HepG2 (cell line): ENCODE data around the gene TP53. TPM values are rescaled to one million over a fixed set of nuclear protein-coding genes. Genes with fewer than 3 reads are reported as not detected.

Experiments
- CEBPB ChIP-seq: IDR thresholded peaks from 2 replicates; pipeline ENCODE4 v1.6.1; 2011; ENCODE audit warnings: low read depth, low read length, improper control_type of control experiment, borderline replicate concordance
- CENPBD1 ChIP-seq: sonication (generic); formaldehyde crosslinking; IDR thresholded peaks from 2 replicates; pipeline ENCODE4 v1.8.0; 2022; ENCODE audit warnings: missing genetic modification reagents, low read depth, mild to moderate bottlenecking, borderline replicate concordance
- CENPX ChIP-seq: sonication (generic); formaldehyde crosslinking; IDR thresholded peaks from 2 replicates; pipeline ENCODE4 v1.9.0; 2021; ENCODE audit warnings: mild to moderate bottlenecking, missing genetic modification reagents, moderate library complexity
- FOSL2 ChIP-seq: sonication (generic); formaldehyde crosslinking; IDR thresholded peaks from 2 replicates; pipeline ENCODE4 v1.4.0; 2020; ENCODE audit warnings: missing genetic modification reagents
- GABPA ChIP-seq, 2 experiments: IDR thresholded peaks; 2 replicates each; pipeline ENCODE4 v1.6.1; 2011 to 2016; ENCODE audit warnings: low read depth in 2 of 2, low read length in 1 of 2, missing biosample characterization in 1 of 2, missing genetic modification characterization in 1 of 2
- HDAC6 ChIP-seq: fragments of 200-600 bp; sonication (generic); IDR thresholded peaks from 2 replicates; pipeline ENCODE4 v1.7.0; 2017; ENCODE audit warnings: mild to moderate bottlenecking, antibody characterized with exemption, low read length, low read depth
- KLF15 ChIP-seq: sonication (generic); formaldehyde crosslinking; IDR thresholded peaks from 2 replicates; pipeline ENCODE4 v1.8.1; 2023; ENCODE audit warnings: borderline replicate concordance, mild to moderate bottlenecking, inconsistent platforms, missing genetic modification reagents, mixed read lengths
- SAFB2 ChIP-seq: sonication (generic); formaldehyde crosslinking; IDR thresholded peaks from 2 replicates; pipeline ENCODE4 v1.5.1; 2020; ENCODE audit warnings: missing genetic modification reagents, low read depth, mild to moderate bottlenecking, borderline replicate concordance
- TCF12 ChIP-seq, 2 experiments: fragments of 450-650 bp in 1 of 2; sonication (generic) in 1 of 2; formaldehyde crosslinking in 1 of 2; IDR thresholded peaks; 2 replicates each; pipeline versions ENCODE4 v1.6.1 to v1.8.0; 2017 to 2022; ENCODE audit warnings: antibody characterized with exemption in 1 of 2, mild to moderate bottlenecking in 1 of 2, missing genetic modification reagents in 1 of 2, moderate library complexity in 1 of 2
- ZBTB21 ChIP-seq: sonication (generic); formaldehyde crosslinking; IDR thresholded peaks from 2 replicates; pipeline ENCODE4 v1.4.0; 2020; ENCODE audit warnings: missing genetic modification reagents
- ZFP37 ChIP-seq: sonication (generic); formaldehyde crosslinking; IDR thresholded peaks from 2 replicates; pipeline ENCODE4 v1.4.0; 2020; ENCODE audit warnings: missing genetic modification reagents, borderline replicate concordance
- ZNF224 ChIP-seq: sonication (generic); formaldehyde crosslinking; IDR thresholded peaks from 2 replicates; pipeline ENCODE4 v1.5.0; 2020; ENCODE audit warnings: mild to moderate bottlenecking, missing genetic modification reagents
- ZNF382 ChIP-seq: sonication (generic); formaldehyde crosslinking; IDR thresholded peaks from 2 replicates; pipeline ENCODE4 v1.5.0; 2020; ENCODE audit warnings: missing genetic modification reagents, mild to moderate bottlenecking, borderline replicate concordance
- ZNF512B ChIP-seq: sonication (generic); formaldehyde crosslinking; IDR thresholded peaks from 2 replicates; pipeline ENCODE4 v1.5.1; 2020; ENCODE audit warnings: missing genetic modification reagents, mild to moderate bottlenecking, borderline replicate concordance
- ZNF513 ChIP-seq: sonication (generic); formaldehyde crosslinking; conservative IDR thresholded peaks from 2 replicates; pipeline ENCODE4 v1.5.0; 2020; ENCODE audit warnings: missing genetic modification reagents
- polyA plus RNA-seq, 8 experiments: library from polyadenylated mRNA; depleted of rRNA in 3 of 8; stranded (reverse) in 7 of 8; unstranded in 1 of 8; fragments of >200 nt; fragmentation: Illumina TruSeq in 4 of 8; extraction: Trizol in 4 of 8; gene quantifications; 2 replicates each; pipeline versions ENCODE4 v1.2.1 to v1.2.3, GENCODE V29; 2011 to 2016; ENCODE audit warnings: low read depth in 4 of 8, missing spikeins in 1 of 8, mixed read lengths in 1 of 8; ENCODE audit not compliant: insufficient read depth in 1 of 8
- total RNA-seq, 5 experiments: library from RNA; depleted of rRNA; stranded (reverse); fragments of >200 nt; fragmentation: Illumina TruSeq; extraction: Trizol; gene quantifications; 2 replicates each; pipeline ENCODE4 v1.2.3, GENCODE V29; 2016; ENCODE audit warnings: low read depth in 1 of 5
- TF ChIP-seq, protein P1 (sequence below): sonication (generic); formaldehyde crosslinking; IDR thresholded peaks from 2 replicates; pipeline ENCODE4 v1.4.0; 2020; ENCODE audit warnings: missing genetic modification reagents, mild to moderate bottlenecking, borderline replicate concordance
- TF ChIP-seq, protein P2 (sequence below): sonication (generic); formaldehyde crosslinking; IDR thresholded peaks from 2 replicates; pipeline ENCODE4 v1.4.0; 2020; ENCODE audit warnings: missing genetic modification reagents

TP53 gene
- total and polyA plus RNA-seq, 2 of the 13 experiments (the other 11 are each of a cell fraction or from before 2014, with no cell fraction given): 17.1 to 29.9 TPM

DNA sequence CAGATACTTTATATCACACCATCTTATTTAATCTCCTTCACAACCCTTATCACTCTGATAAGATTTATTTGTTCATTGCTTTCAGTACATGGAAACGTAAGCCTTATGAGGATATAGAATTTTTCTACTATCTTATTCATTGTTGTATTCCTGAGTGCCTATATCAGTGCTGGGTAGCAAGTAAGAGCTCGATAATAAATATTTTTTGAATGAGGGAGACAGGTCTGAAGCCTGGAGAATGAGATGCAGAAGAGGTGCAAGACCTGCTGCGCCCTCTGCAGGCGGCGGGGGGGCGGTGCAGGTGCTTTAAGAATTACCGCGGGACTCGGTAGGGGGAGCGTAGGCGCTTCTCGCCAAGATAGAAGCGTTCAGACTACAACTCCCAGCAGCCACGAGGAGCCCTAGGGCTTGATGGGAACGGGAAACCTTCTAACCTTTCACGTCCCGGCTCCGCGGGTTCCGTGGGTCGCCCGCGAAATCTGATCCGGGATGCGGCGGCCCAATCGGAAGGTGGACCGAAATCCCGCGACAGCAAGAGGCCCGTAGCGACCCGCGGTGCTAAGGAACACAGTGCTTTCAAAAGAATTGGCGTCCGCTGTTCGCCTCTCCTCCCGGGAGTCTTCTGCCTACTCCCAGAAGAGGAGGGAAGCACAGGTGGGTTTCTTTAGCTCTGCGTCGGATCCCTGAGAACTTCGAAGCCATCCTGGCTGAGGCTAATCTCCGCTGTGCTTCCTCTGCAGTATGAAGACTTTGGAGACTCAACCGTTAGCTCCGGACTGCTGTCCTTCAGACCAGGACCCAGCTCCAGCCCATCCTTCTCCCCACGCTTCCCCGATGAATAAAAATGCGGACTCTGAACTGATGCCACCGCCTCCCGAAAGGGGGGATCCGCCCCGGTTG is 868 bp upstream of the TP53 start, which contains the start of gene WRAP53 (continued):
- TF ChIP-seq GABPA (IDR thresholded peaks at IDR 0.05; ENCODE audit: low read depth, low read length) (peak; percentile 36; the same call in 1 of the 2 replicates), GABPA (CRISPR knock-in tag; IDR thresholded peaks at IDR 0.05; ENCODE audit: low read depth) (peak; percentile 84), CENPBD1 (CRISPR knock-in tag) (no peak), FOSL2 (peak; percentile 12; the same call in 1 of the 2 replicates), SAFB2 (CRISPR knock-in tag) (no peak; the same call in 1 of the 2 replicates), ZBTB21 (CRISPR knock-in tag) (no peak), HDAC6 (no peak), ZNF224 (CRISPR knock-in tag) (no peak), TCF12 (IDR thresholded peaks at IDR 0.05) (no peak), TCF12 (CRISPR knock-in tag; IDR thresholded peaks at IDR 0.05) (no peak), ZNF513 (CRISPR knock-in tag) (no peak), ZNF382 (CRISPR knock-in tag) (no peak), ZNF512B (CRISPR knock-in tag) (no peak), ZFP37 (CRISPR knock-in tag) (no peak), CENPX (CRISPR knock-in tag) (no peak), CEBPB (no peak), KLF15 (CRISPR knock-in tag) (no peak)
- TF ChIP-seq, protein P1, sequence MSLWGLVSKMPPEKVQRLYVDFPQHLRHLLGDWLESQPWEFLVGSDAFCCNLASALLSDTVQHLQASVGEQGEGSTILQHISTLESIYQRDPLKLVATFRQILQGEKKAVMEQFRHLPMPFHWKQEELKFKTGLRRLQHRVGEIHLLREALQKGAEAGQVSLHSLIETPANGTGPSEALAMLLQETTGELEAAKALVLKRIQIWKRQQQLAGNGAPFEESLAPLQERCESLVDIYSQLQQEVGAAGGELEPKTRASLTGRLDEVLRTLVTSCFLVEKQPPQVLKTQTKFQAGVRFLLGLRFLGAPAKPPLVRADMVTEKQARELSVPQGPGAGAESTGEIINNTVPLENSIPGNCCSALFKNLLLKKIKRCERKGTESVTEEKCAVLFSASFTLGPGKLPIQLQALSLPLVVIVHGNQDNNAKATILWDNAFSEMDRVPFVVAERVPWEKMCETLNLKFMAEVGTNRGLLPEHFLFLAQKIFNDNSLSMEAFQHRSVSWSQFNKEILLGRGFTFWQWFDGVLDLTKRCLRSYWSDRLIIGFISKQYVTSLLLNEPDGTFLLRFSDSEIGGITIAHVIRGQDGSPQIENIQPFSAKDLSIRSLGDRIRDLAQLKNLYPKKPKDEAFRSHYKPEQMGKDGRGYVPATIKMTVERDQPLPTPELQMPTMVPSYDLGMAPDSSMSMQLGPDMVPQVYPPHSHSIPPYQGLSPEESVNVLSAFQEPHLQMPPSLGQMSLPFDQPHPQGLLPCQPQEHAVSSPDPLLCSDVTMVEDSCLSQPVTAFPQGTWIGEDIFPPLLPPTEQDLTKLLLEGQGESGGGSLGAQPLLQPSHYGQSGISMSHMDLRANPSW (CRISPR knock-in tag): peak; percentile 69; the same call in 1 of the 2 replicates
- TF ChIP-seq, protein P2, sequence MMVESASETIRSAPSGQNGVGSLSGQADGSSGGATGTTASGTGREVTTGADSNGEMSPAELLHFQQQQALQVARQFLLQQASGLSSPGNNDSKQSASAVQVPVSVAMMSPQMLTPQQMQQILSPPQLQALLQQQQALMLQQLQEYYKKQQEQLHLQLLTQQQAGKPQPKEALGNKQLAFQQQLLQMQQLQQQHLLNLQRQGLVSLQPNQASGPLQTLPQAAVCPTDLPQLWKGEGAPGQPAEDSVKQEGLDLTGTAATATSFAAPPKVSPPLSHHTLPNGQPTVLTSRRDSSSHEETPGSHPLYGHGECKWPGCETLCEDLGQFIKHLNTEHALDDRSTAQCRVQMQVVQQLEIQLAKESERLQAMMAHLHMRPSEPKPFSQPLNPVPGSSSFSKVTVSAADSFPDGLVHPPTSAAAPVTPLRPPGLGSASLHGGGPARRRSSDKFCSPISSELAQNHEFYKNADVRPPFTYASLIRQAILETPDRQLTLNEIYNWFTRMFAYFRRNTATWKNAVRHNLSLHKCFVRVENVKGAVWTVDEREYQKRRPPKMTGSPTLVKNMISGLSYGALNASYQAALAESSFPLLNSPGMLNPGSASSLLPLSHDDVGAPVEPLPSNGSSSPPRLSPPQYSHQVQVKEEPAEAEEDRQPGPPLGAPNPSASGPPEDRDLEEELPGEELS: no peak; the same call in 1 of the 2 replicates
